ENCODE results near the gene HCN3. TPM values are rescaled to one million over a fixed set of nuclear protein-coding genes. Genes with fewer than 3 reads are reported as not detected.

Gene HCN3
- total RNA-seq, 1 experiment from 2014 or later = 7.5 TPM

GRCh38 chr1:155308493-155309422 lies 31.5 kb downstream of the HCN3 start, which contains the start of gene FDPS:
TSS of gene FDPS (plus strand) at chr1:155308866. CDS start at chr1:155309790, 924 bp downstream.
- Histone ChIP-seq H2AFZ (peak within 1 kb of the TSS; percentile 73), H3K9me3 (ENCODE audit: insufficient read depth, low read depth) (no peaks in the 10 kb centered on the region), H3K27ac (peak within 1 kb of the TSS; percentile 91), H3F3A (ENCODE audit: insufficient read depth, low read depth) (peaks cover 16% of the 10 kb centered on the region), H3K4me1 (replicated peaks; ENCODE audit: insufficient read depth) (peaks cover 26% of the 10 kb centered on the region), H3K4me2 (peak within 1 kb of the TSS; percentile 91), H3K4me3 (peak within 1 kb of the TSS; percentile 88), H4K20me1 (ENCODE audit: insufficient read depth) (peaks cover 16% of the 10 kb centered on the region; the same call in 1 of the 2 replicates), H3K9me2 (ENCODE audit: insufficient read depth) (0 out of 2 replicates have a peak, but pooled peaks cover 6% of the 10 kb centered on the region), H3K27me3 (ENCODE audit: insufficient read depth, low read depth) (no peaks in the 10 kb centered on the region), H3K36me3 (ENCODE audit: low read depth) (peaks cover 4% of the 10 kb centered on the region), H3K79me2 (ENCODE audit: low read depth) (peaks cover 44% of the 10 kb centered on the region)
- POLR2A ChIA-PET (ENCODE audit: unreplicated experiment) = interaction anchor here (0.5 to 1.4 kb wide), 6 partner anchors 15 to 1037 kb away, joined by 3 to 24 read pairs (median 8); partner anchors contain the start of gene CLK2
- peak; percentile 97 for DNase-seq
- CTCF ChIA-PET = interaction anchor here (0.5 kb wide), 1 partner anchor 169 kb away, joined by 3 read pairs; no protein-coding TSS in a partner anchor
- intact Hi-C loops (cut with micrococcal nuclease; ENCODE audit: unreplicated experiment) = loop anchor here (1.0 to 5.0 kb wide), 3 partner anchors 15 to 46 kb away; partner anchors contain the start of genes CLK2 and SCAMP3
- TF ChIP-seq, protein P1, sequence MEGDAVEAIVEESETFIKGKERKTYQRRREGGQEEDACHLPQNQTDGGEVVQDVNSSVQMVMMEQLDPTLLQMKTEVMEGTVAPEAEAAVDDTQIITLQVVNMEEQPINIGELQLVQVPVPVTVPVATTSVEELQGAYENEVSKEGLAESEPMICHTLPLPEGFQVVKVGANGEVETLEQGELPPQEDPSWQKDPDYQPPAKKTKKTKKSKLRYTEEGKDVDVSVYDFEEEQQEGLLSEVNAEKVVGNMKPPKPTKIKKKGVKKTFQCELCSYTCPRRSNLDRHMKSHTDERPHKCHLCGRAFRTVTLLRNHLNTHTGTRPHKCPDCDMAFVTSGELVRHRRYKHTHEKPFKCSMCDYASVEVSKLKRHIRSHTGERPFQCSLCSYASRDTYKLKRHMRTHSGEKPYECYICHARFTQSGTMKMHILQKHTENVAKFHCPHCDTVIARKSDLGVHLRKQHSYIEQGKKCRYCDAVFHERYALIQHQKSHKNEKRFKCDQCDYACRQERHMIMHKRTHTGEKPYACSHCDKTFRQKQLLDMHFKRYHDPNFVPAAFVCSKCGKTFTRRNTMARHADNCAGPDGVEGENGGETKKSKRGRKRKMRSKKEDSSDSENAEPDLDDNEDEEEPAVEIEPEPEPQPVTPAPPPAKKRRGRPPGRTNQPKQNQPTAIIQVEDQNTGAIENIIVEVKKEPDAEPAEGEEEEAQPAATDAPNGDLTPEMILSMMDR (conservative IDR thresholded peaks at IDR 0.05) = no peak
- TF ChIP-seq EZH2 (IDR thresholded peaks at IDR 0.05; ENCODE audit: low read depth) = no peak
- BruUV-seq (replicated peaks) = TSS peak; percentile 79

DNA sequence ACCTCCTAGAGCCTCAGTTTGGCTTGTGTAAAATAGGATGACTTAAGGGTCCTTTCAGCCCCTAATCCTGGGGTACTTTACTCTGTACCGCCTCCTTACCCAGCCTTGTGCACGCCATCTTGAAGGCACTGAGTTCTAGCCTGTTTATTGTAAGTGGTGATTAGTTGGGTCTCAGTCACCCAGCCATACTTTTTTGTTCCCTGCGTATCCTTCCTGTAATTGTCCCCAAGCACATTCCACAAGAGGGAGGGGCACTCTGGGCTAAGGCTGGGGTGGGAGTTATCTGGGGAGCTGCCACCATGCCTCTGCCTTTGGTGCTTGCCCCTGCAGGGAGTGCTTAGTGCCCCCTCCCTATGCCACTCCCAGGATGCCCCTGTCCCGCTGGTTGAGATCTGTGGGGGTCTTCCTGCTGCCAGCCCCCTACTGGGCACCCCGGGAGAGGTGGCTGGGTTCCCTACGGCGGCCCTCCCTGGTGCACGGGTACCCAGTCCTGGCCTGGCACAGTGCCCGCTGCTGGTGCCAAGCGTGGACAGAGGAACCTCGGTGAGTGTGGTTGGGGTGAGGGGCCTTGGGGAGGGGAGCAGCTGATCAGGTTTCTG lies 32.3 kb downstream of the HCN3 start:
- TF ChIP-seq, protein P1 (conservative IDR thresholded peaks at IDR 0.05) = no peak
- TF ChIP-seq EZH2 (IDR thresholded peaks at IDR 0.05; ENCODE audit: low read depth) = no peak
- BruUV-seq (replicated peaks) = no TSS peak
- peak; percentile 63 to 67 for DNase-seq
- peaks cover 21% of the 10 kb centered on the region for H3F3A ChIP-seq (ENCODE audit: insufficient read depth, low read depth)
- H3K79me2 ChIP-seq (ENCODE audit: low read depth) = peaks cover 44% of the 10 kb centered on the region
- ChIA-PET CTCF (no interaction called here), POLR2A (ENCODE audit: unreplicated experiment) (interaction anchor here (0.6 to 1.0 kb wide), 3 partner anchors 14 to 1648 kb away, joined by 3 to 7 read pairs (median 3); no protein-coding TSS in a partner anchor)
- H3K27me3 ChIP-seq (ENCODE audit: insufficient read depth, low read depth) = no peaks in the 10 kb centered on the region
- peak overlapping the region; percentile 91 for H3K27ac ChIP-seq
- no peaks in the 10 kb centered on the region for H3K9me3 ChIP-seq (ENCODE audit: insufficient read depth, low read depth)
- H3K9me2 ChIP-seq (ENCODE audit: insufficient read depth) = 0 out of 2 replicates have a peak, but pooled peaks cover 6% of the 10 kb centered on the region
- intact Hi-C loops (cut with micrococcal nuclease; ENCODE audit: unreplicated experiment) = loop anchor here (2.0 to 5.0 kb wide), 2 partner anchors 37 to 47 kb away; partner anchors contain the start of genes CLK2 and SCAMP3
- H3K4me1 ChIP-seq (replicated peaks; ENCODE audit: insufficient read depth) = peaks cover 26% of the 10 kb centered on the region
- peaks cover 4% of the 10 kb centered on the region for H3K36me3 ChIP-seq (ENCODE audit: low read depth)
- H3K4me2 ChIP-seq = peak overlapping the region; percentile 91
- H4K20me1 ChIP-seq (ENCODE audit: insufficient read depth) = peaks cover 16% of the 10 kb centered on the region; the same call in 1 of the 2 replicates
- H3K4me3 ChIP-seq = peak overlapping the region; percentile 88
- H2AFZ ChIP-seq = peak overlapping the region; percentile 72

DNA sequence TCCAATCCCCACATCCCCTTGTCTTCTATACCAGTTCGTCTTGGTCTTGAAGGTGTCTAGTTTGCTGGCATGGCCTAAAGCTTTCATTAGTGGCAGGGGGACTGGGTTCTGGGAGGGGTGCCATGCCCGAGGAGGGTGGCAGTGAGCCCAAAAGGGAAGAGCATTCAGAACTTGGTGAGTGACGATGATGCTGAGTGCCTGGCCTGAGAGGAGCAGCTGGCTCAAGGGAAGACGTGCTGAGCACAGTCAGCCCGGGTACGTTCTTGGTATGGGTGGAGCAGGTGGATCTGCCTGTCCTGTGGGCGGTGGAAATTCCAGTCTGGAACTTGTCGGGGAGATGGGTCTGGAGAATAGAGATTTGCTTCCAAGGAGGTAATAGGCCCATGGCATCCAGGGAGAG lies 36.0 kb downstream of the HCN3 start:
- intact Hi-C loops (cut with micrococcal nuclease; ENCODE audit: unreplicated experiment) = no loop called here
- no peak for DNase-seq
- CTCF ChIA-PET = no interaction called here
- Histone ChIP-seq H3K4me1 (replicated peaks; ENCODE audit: insufficient read depth) (peaks cover 19% of the 10 kb centered on the region), H3K36me3 (ENCODE audit: low read depth) (peaks cover 10% of the 10 kb centered on the region), H3K4me3 (no peak overlapping the region), H3K4me2 (no peak overlapping the region), H3F3A (ENCODE audit: insufficient read depth, low read depth) (peaks cover 29% of the 10 kb centered on the region), H4K20me1 (ENCODE audit: insufficient read depth) (peaks cover 20% of the 10 kb centered on the region; the same call in 1 of the 2 replicates), H3K27ac (no peak overlapping the region), H3K9me2 (ENCODE audit: insufficient read depth) (no peaks in the 10 kb centered on the region), H3K27me3 (ENCODE audit: insufficient read depth, low read depth) (no peaks in the 10 kb centered on the region), H2AFZ (no peak overlapping the region), H3K9me3 (ENCODE audit: insufficient read depth, low read depth) (no peaks in the 10 kb centered on the region; the same call in 1 of the 2 replicates), H3K79me2 (ENCODE audit: low read depth) (peaks cover 44% of the 10 kb centered on the region)
- BruUV-seq (replicated peaks) = no TSS peak
- TF ChIP-seq, protein P1 (conservative IDR thresholded peaks at IDR 0.05) = no peak
- no peak for TF ChIP-seq EZH2 (IDR thresholded peaks at IDR 0.05; ENCODE audit: low read depth)
- POLR2A ChIA-PET (ENCODE audit: unreplicated experiment) = no interaction called here

Data from PC-9 (cell line).